Measurements from ENCODE around the gene EBLN2.

- no peak for TF ChIP-seq GATA2 (IDR thresholded peaks at IDR 0.05; ENCODE audit: low read depth, low read length)
- TF ChIP-seq GATA3 (IDR thresholded peaks at IDR 0.05; ENCODE audit: low read depth, low read length): no peak
These were observed 24.5 kb upstream of the EBLN2 start for GRCh38 chr3:73036694-73037591.
